ENCODE measurements around the gene LPP.

LPP gene

DNA sequence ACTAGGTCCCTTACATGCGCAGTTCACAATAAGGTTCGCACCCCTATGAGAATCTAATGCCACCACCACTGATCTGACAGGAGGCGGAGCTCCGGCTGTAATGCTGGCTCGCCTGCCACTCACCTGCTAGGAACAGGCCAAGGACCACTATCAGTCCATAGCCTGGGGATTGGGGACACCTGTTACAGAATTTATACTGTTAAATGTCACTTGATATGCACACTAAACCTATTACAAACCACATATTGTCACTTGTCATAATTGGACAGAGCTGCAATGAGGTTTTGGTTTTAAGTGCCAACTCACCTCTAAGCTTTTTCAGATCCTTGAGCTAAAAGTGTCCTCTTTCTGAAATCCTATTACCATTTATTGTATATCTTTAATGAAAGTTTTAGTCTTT, 509.9 kb downstream of the LPP start:
- in situ Hi-C loops (cut with HindIII; ENCODE audit: low sequenced_read_pairs), result no loop called here
- TF ChIP-seq, protein P1, sequence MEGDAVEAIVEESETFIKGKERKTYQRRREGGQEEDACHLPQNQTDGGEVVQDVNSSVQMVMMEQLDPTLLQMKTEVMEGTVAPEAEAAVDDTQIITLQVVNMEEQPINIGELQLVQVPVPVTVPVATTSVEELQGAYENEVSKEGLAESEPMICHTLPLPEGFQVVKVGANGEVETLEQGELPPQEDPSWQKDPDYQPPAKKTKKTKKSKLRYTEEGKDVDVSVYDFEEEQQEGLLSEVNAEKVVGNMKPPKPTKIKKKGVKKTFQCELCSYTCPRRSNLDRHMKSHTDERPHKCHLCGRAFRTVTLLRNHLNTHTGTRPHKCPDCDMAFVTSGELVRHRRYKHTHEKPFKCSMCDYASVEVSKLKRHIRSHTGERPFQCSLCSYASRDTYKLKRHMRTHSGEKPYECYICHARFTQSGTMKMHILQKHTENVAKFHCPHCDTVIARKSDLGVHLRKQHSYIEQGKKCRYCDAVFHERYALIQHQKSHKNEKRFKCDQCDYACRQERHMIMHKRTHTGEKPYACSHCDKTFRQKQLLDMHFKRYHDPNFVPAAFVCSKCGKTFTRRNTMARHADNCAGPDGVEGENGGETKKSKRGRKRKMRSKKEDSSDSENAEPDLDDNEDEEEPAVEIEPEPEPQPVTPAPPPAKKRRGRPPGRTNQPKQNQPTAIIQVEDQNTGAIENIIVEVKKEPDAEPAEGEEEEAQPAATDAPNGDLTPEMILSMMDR (IDR thresholded peaks at IDR 0.05; ENCODE audit: low read depth, low read length, missing control alignments), result no peak

DNA sequence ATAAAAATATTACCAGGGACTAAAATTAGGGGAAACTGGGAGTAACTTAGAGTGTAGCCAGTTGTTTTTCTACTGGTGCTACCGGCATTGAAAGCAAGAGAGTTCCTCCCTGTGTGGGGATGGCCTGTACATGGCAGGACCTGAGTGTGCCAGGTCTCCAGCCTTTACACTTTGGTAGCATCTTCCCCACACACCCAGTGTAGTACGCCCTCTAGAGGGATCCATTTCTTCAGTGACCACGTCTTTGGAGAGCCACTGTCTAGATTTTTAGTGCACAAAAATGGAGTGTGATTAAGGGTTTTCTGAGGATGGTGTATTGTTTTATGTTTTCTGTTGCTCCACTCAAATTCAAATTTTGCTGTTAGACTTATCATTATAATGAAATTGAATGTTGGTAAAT, 510.8 kb downstream of the LPP start:
- DNase-seq (ENCODE audit: low read depth), result no peak
- in situ Hi-C loops (cut with HindIII; ENCODE audit: low sequenced_read_pairs), result no loop called here
- H3K4me3 ChIP-seq (ENCODE audit: low read depth, low read length), result no peak overlapping the region
- TF ChIP-seq, protein P1 (IDR thresholded peaks at IDR 0.05; ENCODE audit: low read depth, low read length, missing control alignments), result peak; percentile 7

More for the DNA sequence above, 509.9 kb downstream of the LPP start:
- no peak for DNase-seq (ENCODE audit: low read depth)
- H3K4me3 ChIP-seq (ENCODE audit: low read depth, low read length), result no peak overlapping the region

DNA sequence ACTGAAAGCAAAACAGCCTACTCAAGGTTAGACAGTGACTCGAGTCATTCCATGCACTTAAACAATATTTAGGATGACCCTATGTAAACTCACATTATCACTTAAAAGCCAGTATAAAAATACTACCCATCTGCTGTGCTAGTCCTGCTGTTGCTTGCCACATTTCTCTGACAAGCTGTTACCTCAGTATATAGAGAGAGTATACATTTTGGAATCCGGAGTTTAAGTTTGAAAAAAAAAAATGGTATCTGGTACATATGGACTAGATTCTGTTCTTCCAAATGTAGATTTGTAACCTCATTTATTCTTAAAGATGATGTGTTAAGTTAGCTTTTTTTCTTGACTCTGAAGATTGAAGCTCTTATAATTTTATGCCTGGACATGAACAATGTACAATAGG, 514.0 kb downstream of the LPP start:
- no peak overlapping the region for H3K4me3 ChIP-seq (ENCODE audit: low read depth, low read length)
- DNase-seq (ENCODE audit: low read depth), result no peak
- in situ Hi-C loops (cut with HindIII; ENCODE audit: low sequenced_read_pairs), result no loop called here
- TF ChIP-seq, protein P1 (IDR thresholded peaks at IDR 0.05; ENCODE audit: low read depth, low read length, missing control alignments), result no peak

DNA sequence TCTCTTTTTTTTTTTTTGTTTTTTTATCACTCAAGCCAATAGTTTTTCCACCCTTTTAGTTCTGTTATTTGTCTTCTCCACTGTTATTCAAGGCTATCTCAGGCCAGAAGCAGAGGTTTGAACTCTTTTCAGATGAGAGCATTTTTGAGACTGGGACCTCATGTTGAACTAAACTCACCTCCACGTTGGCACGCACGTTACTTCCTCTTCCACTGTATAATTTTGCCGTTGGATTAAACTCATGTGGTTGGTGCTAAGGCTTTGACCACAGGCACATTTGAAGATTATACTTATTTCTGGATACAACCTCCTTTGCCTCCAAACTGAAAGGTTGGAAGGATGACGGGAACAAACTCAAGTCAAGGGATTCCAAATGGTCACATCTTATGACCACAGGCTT, 516.5 kb downstream of the LPP start:
- in situ Hi-C loops (cut with HindIII; ENCODE audit: low sequenced_read_pairs), result no loop called here
- TF ChIP-seq, protein P1 (IDR thresholded peaks at IDR 0.05; ENCODE audit: low read depth, low read length, missing control alignments), result no peak
- H3K4me3 ChIP-seq (ENCODE audit: low read depth, low read length), result no peak overlapping the region
- DNase-seq (ENCODE audit: low read depth), result no peak

DNA sequence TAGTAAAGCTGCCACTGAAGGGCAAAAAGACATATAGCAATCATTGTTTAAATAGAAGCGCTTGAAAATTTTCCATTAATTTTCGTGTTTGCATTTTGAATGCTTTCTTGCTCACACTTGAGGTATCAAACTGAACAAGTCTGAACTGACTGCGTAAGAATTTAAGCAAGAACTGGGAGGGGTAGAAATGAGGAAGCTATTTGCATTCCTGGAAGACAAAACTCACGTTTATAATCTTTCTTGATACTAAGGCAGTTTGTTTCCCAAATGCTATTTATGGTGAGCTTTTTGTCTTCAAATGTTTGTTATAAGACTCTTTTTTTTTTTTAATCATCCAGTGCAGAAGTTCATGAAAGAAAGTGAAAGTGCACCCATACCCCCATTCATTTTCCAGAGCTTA, 518.0 kb downstream of the LPP start:
- DNase-seq (ENCODE audit: low read depth), result no peak
- in situ Hi-C loops (cut with HindIII; ENCODE audit: low sequenced_read_pairs), result no loop called here
- TF ChIP-seq, protein P1 (IDR thresholded peaks at IDR 0.05; ENCODE audit: low read depth, low read length, missing control alignments), result no peak
- H3K4me3 ChIP-seq (ENCODE audit: low read depth, low read length), result no peak overlapping the region

DNA sequence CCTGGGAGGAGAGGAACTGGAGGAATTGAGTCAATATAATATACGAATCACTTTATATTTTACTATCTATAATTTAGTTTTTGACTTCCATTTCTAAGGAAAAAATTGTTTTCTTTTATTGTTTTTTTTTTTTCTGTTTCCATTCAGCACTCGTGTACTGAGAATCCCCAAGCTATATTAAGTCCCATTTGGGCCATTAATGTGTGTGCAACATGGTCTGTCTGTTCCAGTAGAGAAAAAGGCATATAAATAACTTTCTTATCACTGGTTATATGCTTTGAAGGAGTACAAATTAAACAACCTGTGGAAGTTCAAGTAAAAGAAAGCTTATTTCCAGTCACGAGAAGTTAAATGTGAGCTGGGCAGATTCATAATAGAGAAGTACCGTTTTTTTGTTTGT, 518.9 kb downstream of the LPP start:
- DNase-seq (ENCODE audit: low read depth), result no peak
- H3K4me3 ChIP-seq (ENCODE audit: low read depth, low read length), result no peak overlapping the region
- in situ Hi-C loops (cut with HindIII; ENCODE audit: low sequenced_read_pairs), result no loop called here
- TF ChIP-seq, protein P1 (IDR thresholded peaks at IDR 0.05; ENCODE audit: low read depth, low read length, missing control alignments), result no peak
